Heart left ventricle (tissue), 13 donors: ENCODE data around the gene RHOB.

ENCODE experiments used
- CTCF ChIP-seq, 12 donors: fragments of 200-600 bp; sonication (generic) in 4 of 12; IDR thresholded peaks; one replicate each; pipeline versions ENCODE4 v1.5.0 to v1.8.0; 2018 to 2022; ENCODE audit warnings: antibody characterized with exemption in 12 of 12, mild to moderate bottlenecking in 5 of 12
- POLR2A ChIP-seq, 2 donors: fragments of 450-650 bp; IDR thresholded peaks; one replicate each; pipeline ENCODE4 v1.6.1; 2017; ENCODE audit warnings: antibody characterized with exemption in 2 of 2, mild to moderate bottlenecking in 2 of 2, moderate library complexity in 2 of 2
- donor health status: ischemic (EF 13 %, LVEDD 7.1; RV severe dilation, severe dysfunction).
- donor health status: DM: no; HTN: yes; CAD: no.
- donor health status: DM: no; HTN: no; CAD: no.
- donor health status: ischemic (EF 25% LVEDD 6.9; RV normal size, moderate dysfunction).
- donor health status: ischemic (EF 25% LVEDD 5.7; RV mildly dilated, moderate dysfunction).
- donor health status: ischemic (EF 35%, LVEDD 5.7; RV mildly dilated, moderate dysfunction).
- donor health status: nonischemic (EF 11% LVEDD 7.7; RV severe dilation, severe dysfunction).
- donor health status: DM: yes; HTN: yes; CAD: no.
- donor health status: PGD.
- donor health status: ischemic (EF 29% LVEDD 5.4; RV normal size, mild dysfunction).
- donor health status: nonischemic (EF 23%, LVEDD 6.1; RV moderate dilation, normal function).

DNA sequence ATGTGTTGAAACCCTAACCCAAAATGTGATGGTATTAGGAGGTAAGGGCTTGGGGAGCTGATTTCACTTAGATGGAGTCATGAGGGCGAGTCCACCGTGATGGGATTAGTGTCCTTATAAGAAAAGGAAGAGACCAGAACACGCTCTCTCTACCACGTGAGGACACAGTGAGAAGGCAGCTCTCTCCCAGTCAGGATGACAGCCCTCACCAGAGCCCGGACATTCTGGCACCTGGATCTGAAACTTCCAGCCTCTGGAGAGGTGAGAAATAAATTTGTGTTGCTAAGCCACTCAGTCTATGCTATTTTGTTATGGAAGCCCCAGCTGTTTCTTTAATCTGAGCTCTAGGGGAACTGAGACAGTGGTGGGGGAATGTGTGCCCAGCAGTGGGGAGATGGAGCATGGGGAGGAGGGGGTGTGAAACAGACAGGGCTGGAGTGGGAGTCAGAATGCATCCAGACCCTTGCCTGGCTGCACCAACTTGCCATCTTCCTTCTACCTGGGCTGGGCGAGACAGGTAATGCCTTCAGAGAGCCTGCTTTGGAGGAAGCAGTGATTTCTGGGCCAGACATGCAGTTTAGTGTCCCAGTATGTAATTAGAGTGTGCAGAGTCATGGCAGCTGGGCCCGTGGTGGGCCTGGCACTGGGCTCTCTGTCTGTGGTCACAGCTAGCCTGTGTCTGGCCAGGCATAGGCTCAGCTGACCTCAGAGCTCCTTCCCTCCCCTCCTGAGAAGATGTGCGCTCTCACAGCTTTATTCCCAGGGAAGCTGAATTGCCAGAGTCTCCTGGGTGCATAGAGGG, 38.1 kb downstream of the RHOB start:
- TF ChIP-seq CTCF (IDR thresholded peaks at IDR 0.05) = no peak
- TF ChIP-seq POLR2A (IDR thresholded peaks at IDR 0.05) = no peak
